HEK293 (cell line): ENCODE data around the gene NEK6.

Source experiments
- CTCF ChIA-PET: fragments of 350-600 bp; formaldehyde crosslinking; extraction: SDS; loops from one replicate; lab custom pipeline; 2021; ENCODE audit warnings: antibody characterized with exemption; lab: Yijun Ruan, JAX
- POLR2A ChIA-PET: fragments of 300-600 bp; formaldehyde crosslinking; extraction: SDS; loops from one replicate; lab custom pipeline; 2020; ENCODE audit warnings: antibody characterized with exemption, inconsistent platforms; lab: Yijun Ruan, JAX
- H3K27ac ChIP-seq: fragments of 200-500 bp; sonication (Bioruptor generic); 2 replicates; pipeline ENCODE4 v1.5.1; 2014; ENCODE audit warnings: low read depth, low read length, control low read depth, inconsistent platforms; ENCODE audit errors: extremely low read depth
- H3K36me3 ChIP-seq, 2 experiments: fragments of 200-500 bp in 1 of 2; sonication (Bioruptor generic) in 1 of 2; 1 replicate in 1 of 2; 2 replicates in 1 of 2; pipeline ENCODE4 v1.5.1; 2014 to 2017; ENCODE audit warnings: inconsistent platforms in 2 of 2, low read length in 2 of 2; ENCODE audit not compliant: control insufficient read depth in 2 of 2, insufficient read depth in 1 of 2
- H3K4me1 ChIP-seq: fragments of 200-500 bp; sonication (Bioruptor generic); 2 replicates; pipeline ENCODE4 v1.5.1; 2014; ENCODE audit warnings: mild to moderate bottlenecking, low read length, inconsistent platforms; ENCODE audit not compliant: control insufficient read depth, insufficient read depth
- H3K4me3 ChIP-seq: 2 replicates; pipeline ENCODE4 v1.5.1; 2011; ENCODE audit warnings: low read depth, mild to moderate bottlenecking, control low read depth, low read length, moderate library complexity
- H3K9me3 ChIP-seq: fragments of 200-500 bp; sonication (Bioruptor generic); 2 replicates; pipeline ENCODE4 v1.5.1; 2014; ENCODE audit warnings: low read depth, low read length, inconsistent platforms; ENCODE audit not compliant: control insufficient read depth, insufficient read depth
- AEBP2 ChIP-seq: fragments of 450-650 bp; formaldehyde crosslinking; IDR thresholded peaks from 2 replicates; pipeline ENCODE4 v1.5.1; 2016; ENCODE audit warnings: missing biosample characterization, missing genetic modification characterization, borderline replicate concordance
- KLF7 ChIP-seq: fragments of 450-650 bp; formaldehyde crosslinking; IDR thresholded peaks from 2 replicates; pipeline ENCODE4 v1.5.1; 2016; ENCODE audit warnings: missing biosample characterization, missing genetic modification characterization, borderline replicate concordance
- KLF8 ChIP-seq: fragments of 450-650 bp; formaldehyde crosslinking; IDR thresholded peaks from 2 replicates; pipeline ENCODE4 v1.5.1; 2016; ENCODE audit warnings: missing biosample characterization, missing genetic modification characterization
- MYNN ChIP-seq: fragments of 450-650 bp; formaldehyde crosslinking; IDR thresholded peaks from 2 replicates; pipeline ENCODE4 v1.5.1; 2016; ENCODE audit warnings: missing biosample characterization, missing genetic modification characterization, borderline replicate concordance
- RBAK ChIP-seq: fragments of 450-650 bp; formaldehyde crosslinking; IDR thresholded peaks from 2 replicates; pipeline ENCODE4 v1.5.1; 2016; ENCODE audit warnings: missing biosample characterization, missing genetic modification characterization
- SP3 ChIP-seq: fragments of 450-650 bp; formaldehyde crosslinking; IDR thresholded peaks from 2 replicates; pipeline ENCODE4 v1.5.1; 2016; ENCODE audit warnings: missing biosample characterization, missing genetic modification characterization
- SP7 ChIP-seq: fragments of 450-650 bp; formaldehyde crosslinking; IDR thresholded peaks from 2 replicates; pipeline ENCODE4 v1.5.1; 2016; ENCODE audit warnings: missing biosample characterization, missing genetic modification characterization
- ZNF629 ChIP-seq: fragments of 450-650 bp; formaldehyde crosslinking; IDR thresholded peaks from 2 replicates; pipeline ENCODE4 v1.5.1; 2017; ENCODE audit warnings: missing biosample characterization, missing genetic modification characterization
- ZNF654 ChIP-seq: fragments of 450-650 bp; formaldehyde crosslinking; IDR thresholded peaks from 2 replicates; pipeline ENCODE4 v1.5.1; 2016; ENCODE audit warnings: low read depth, missing biosample characterization, missing genetic modification characterization
- TF ChIP-seq, protein P1 (sequence below): fragments of 450-650 bp; formaldehyde crosslinking; IDR thresholded peaks from 2 replicates; pipeline ENCODE4; 2016; ENCODE audit warnings: missing biosample characterization, missing genetic modification characterization
- TF ChIP-seq, protein P2 (sequence below): fragments of 450-650 bp; formaldehyde crosslinking; IDR thresholded peaks from 2 replicates; pipeline ENCODE4 v1.5.1; 2016; ENCODE audit warnings: missing biosample characterization, missing genetic modification characterization
- TF ChIP-seq, protein P3 (sequence below): fragments of 450-650 bp; formaldehyde crosslinking; IDR thresholded peaks from 2 replicates; pipeline ENCODE4 v1.5.0; 2017; ENCODE audit warnings: missing biosample characterization, missing genetic modification characterization, borderline replicate concordance

The NEK6 gene

DNA sequence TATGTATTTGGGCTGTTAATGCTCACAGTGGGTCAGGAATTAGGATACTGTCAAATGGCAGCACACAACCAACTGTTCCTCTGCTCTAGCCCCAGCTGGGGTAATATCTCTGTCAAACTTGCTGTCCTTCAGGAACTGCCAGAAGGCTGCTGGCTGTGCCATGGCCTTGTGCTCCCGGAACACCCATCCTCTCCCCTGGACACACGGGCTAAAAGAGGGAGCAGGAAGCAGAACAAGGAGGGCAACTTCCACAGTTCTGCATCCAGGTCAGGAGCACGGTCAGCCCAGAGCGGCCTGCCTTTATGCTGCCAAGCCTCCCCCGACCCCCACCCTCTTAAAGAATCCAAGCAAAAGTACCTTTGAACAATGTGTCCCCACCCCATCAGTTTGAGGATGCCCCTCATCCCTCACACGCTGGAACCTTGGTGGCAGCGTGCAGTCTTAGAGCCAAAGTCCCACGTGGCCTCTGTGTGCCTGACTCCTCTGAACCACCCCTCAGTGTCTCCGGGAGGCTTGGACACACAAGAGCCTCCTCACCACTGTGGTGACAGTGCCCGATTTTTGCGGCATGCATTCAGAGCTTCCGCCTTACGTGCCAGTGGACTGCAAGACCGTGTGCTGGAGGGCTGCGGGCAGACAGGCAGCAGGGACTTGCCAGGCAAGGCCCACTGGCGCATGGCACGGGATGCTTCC, 96.7 kb downstream of the NEK6 start (continued):
- TF ChIP-seq, protein P1, sequence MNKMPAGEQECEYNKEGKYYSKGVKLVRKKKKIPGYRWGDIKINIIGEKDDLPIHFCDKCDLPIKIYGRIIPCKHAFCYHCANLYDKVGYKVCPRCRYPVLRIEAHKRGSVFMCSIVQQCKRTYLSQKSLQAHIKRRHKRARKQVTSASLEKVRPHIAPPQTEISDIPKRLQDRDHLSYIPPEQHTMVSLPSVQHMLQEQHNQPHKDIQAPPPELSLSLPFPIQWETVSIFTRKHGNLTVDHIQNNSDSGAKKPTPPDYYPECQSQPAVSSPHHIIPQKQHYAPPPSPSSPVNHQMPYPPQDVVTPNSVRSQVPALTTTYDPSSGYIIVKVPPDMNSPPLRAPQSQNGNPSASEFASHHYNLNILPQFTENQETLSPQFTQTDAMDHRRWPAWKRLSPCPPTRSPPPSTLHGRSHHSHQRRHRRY (tag by site-specific recombination): no peak
- TF ChIP-seq ZNF654 (tag by site-specific recombination): no peak
- TF ChIP-seq, protein P2, sequence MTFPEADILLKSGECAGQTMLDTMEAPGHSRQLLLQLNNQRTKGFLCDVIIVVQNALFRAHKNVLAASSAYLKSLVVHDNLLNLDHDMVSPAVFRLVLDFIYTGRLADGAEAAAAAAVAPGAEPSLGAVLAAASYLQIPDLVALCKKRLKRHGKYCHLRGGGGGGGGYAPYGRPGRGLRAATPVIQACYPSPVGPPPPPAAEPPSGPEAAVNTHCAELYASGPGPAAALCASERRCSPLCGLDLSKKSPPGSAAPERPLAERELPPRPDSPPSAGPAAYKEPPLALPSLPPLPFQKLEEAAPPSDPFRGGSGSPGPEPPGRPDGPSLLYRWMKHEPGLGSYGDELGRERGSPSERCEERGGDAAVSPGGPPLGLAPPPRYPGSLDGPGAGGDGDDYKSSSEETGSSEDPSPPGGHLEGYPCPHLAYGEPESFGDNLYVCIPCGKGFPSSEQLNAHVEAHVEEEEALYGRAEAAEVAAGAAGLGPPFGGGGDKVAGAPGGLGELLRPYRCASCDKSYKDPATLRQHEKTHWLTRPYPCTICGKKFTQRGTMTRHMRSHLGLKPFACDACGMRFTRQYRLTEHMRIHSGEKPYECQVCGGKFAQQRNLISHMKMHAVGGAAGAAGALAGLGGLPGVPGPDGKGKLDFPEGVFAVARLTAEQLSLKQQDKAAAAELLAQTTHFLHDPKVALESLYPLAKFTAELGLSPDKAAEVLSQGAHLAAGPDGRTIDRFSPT (tag by site-specific recombination): no peak
- TF ChIP-seq MYNN (tag by site-specific recombination): no peak
- no peak for TF ChIP-seq AEBP2 (tag by site-specific recombination)
- no peak for TF ChIP-seq ZNF629 (tag by site-specific recombination)

- no peak for TF ChIP-seq KLF8 (tag by site-specific recombination)
- TF ChIP-seq RBAK: no peak
- TF ChIP-seq, protein P3, sequence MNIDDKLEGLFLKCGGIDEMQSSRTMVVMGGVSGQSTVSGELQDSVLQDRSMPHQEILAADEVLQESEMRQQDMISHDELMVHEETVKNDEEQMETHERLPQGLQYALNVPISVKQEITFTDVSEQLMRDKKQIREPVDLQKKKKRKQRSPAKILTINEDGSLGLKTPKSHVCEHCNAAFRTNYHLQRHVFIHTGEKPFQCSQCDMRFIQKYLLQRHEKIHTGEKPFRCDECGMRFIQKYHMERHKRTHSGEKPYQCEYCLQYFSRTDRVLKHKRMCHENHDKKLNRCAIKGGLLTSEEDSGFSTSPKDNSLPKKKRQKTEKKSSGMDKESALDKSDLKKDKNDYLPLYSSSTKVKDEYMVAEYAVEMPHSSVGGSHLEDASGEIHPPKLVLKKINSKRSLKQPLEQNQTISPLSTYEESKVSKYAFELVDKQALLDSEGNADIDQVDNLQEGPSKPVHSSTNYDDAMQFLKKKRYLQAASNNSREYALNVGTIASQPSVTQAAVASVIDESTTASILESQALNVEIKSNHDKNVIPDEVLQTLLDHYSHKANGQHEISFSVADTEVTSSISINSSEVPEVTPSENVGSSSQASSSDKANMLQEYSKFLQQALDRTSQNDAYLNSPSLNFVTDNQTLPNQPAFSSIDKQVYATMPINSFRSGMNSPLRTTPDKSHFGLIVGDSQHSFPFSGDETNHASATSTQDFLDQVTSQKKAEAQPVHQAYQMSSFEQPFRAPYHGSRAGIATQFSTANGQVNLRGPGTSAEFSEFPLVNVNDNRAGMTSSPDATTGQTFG (tag by site-specific recombination): no peak
- TF ChIP-seq SP3 (tag by site-specific recombination): no peak
- TF ChIP-seq KLF7 (tag by site-specific recombination): no peak
- TF ChIP-seq SP7 (tag by site-specific recombination): no peak
- POLR2A ChIA-PET: no interaction called here
- no peak overlapping the region for H3K4me3 ChIP-seq
- no peaks in the 10 kb centered on the region for H3K9me3 ChIP-seq
- CTCF ChIA-PET: interaction anchor here (0.6 to 1.2 kb wide), 2 partner anchors 229 to 956 kb away, joined by 3 to 4 read pairs; no protein-coding TSS in a partner anchor
- no peak overlapping the region for H3K27ac ChIP-seq
- H3K4me1 ChIP-seq: no peaks in the 10 kb centered on the region
- H3K36me3 ChIP-seq: peaks cover 0 to 66% of the 10 kb centered on the region in 2 experiments; a peak in 1 of 3 replicates
Measured at GRCh38 chr9:124355039-124355940, 97.5 kb downstream of the NEK6 start.
